A673 (cell line): ENCODE results near the gene DYRK1A. TPM values are rescaled to one million over a fixed set of nuclear protein-coding genes. Genes with fewer than 3 reads are reported as not detected.

Source experiments
- BruUV-seq: library from RNA; stranded (reverse); fragments of 400-500 nt; replicated peaks from 2 replicates; lab custom pipeline; 2021; lab: Mats Ljungman, UMichigan
- CTCF ChIA-PET: fragments of 300-600 bp; sonication (Branson Sonifier 250); formaldehyde crosslinking; loops from one replicate; lab custom pipeline; 2022; ENCODE audit warnings: antibody characterized with exemption; lab: Charles Lee
- POLR2A ChIA-PET: fragments of 300-600 bp; sonication (Branson Sonifier 250); formaldehyde crosslinking; loops from one replicate; lab custom pipeline; 2022; ENCODE audit warnings: antibody characterized with exemption; ENCODE audit not compliant: low non-redundant PET; lab: Charles Lee
- DNase-seq: peaks from one replicate; pipeline ENCODE4 v3.0.0-alpha.2; 2015; ENCODE audit warnings: low spot score
- H3K27ac ChIP-seq: fragments of 200-600 bp; sonication (generic); 2 replicates; pipeline ENCODE4 v1.5.1; 2016; ENCODE audit warnings: mixed run types, low read depth, mild to moderate bottlenecking, mixed read lengths, antibody characterized with exemption, low read length; ENCODE audit not compliant: poor library complexity, severe bottlenecking
- H3K27me3 ChIP-seq: fragments of 200-600 bp; sonication (generic); replicated peaks from 2 replicates; pipeline ENCODE4 v1.6.1; 2017; ENCODE audit warnings: mixed run types, low read depth, mild to moderate bottlenecking, mixed read lengths, antibody characterized with exemption, low read length; ENCODE audit not compliant: insufficient read depth, poor library complexity
- H3K36me3 ChIP-seq: fragments of 200-600 bp; sonication (generic); 2 replicates; pipeline ENCODE4 v1.6.1; 2016; ENCODE audit warnings: mixed run types, mild to moderate bottlenecking, mixed read lengths, antibody characterized with exemption, low read length; ENCODE audit not compliant: insufficient read depth, poor library complexity, severe bottlenecking
- H3K4me1 ChIP-seq: fragments of 200-600 bp; sonication (generic); 2 replicates; pipeline ENCODE4 v1.6.1; 2017; ENCODE audit warnings: mixed run types, mild to moderate bottlenecking, mixed read lengths, antibody characterized with exemption, low read length; ENCODE audit not compliant: insufficient read depth, poor library complexity, severe bottlenecking
- H3K4me3 ChIP-seq: fragments of 200-600 bp; sonication (generic); 2 replicates; pipeline ENCODE4 v1.5.1; 2016; ENCODE audit warnings: low read depth, mixed run types, mild to moderate bottlenecking, mixed read lengths, low read length; ENCODE audit not compliant: poor library complexity, severe bottlenecking
- H3K9me3 ChIP-seq: fragments of 200-600 bp; sonication (generic); 2 replicates; pipeline ENCODE4 v1.6.1; 2016; ENCODE audit warnings: mixed run types, low read depth, mild to moderate bottlenecking, mixed read lengths, antibody characterized with exemption, low read length; ENCODE audit not compliant: poor library complexity, severe bottlenecking
- EZH2 ChIP-seq: fragments of 200-600 bp; sonication (generic); IDR thresholded peaks from 2 replicates; pipeline ENCODE4 v1.6.1; 2017; ENCODE audit warnings: borderline replicate concordance, low read depth, mild to moderate bottlenecking, mixed read lengths, antibody characterized with exemption, low read length; ENCODE audit not compliant: poor library complexity, severe bottlenecking
- intact Hi-C: fragments of 100-400 bp; cut with micrococcal nuclease; formaldehyde crosslinking; loops from one replicate; pipeline ENCODE4 v1.10.0; 2022; ENCODE audit not compliant: unreplicated experiment
- total RNA-seq: library from RNA; stranded (reverse); gene quantifications from 2 replicates; pipeline ENCODE4 v1.2.3, GENCODE V29; 2021
- TF ChIP-seq, protein P1 (sequence below): fragments of 300-800, 200-600 bp; sonication (generic); conservative IDR thresholded peaks from 2 replicates; pipeline ENCODE4 v1.5.1; 2017; ENCODE audit warnings: low read depth, mild to moderate bottlenecking, antibody characterized with exemption, low read length, moderate library complexity, mixed read lengths

DYRK1A gene
- total RNA-seq, 1 experiment from 2014 or later, result 70.5 TPM

DNA sequence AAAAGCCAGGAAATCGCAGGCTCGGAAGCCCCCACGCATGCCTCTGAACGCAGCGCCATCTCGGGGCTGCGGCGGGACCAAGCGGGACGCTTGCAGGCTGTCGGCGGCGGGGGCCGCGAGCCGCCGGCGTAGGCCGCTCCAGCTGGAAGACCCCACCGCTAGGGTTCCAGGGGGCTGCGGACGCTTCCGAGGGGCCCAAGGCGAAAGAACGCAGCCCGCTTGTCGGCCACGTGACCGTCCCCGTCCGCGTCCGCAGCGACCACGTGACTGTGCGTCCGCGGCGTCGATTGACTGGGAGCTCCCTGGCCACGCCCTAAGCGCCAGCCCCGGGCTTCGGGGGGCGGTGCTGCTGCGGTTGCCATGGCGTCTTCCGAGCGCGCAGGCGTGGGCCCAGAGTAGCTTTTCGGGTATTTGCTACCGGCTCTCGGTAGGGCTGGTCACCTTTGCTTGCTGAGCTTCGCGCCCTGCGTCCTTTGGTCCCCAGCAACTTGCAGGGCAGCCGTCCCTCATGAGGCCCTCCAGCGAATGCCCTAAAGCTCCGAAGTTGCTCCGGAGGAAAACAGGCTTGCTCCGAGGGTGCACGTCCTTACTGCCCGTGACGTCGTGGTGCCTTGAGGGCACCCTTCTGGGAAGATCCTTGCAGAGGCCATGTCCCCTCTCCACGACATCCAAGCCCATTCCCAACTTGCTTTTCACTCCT, 197.2 kb downstream of the DYRK1A start:
- Histone ChIP-seq H3K4me3 (peak overlapping the region; percentile 56), H3K9me3 (no peaks in the 10 kb centered on the region), H3K36me3 (no peaks in the 10 kb centered on the region), H3K27ac (peak overlapping the region; percentile 86), H3K27me3 (no peaks in the 10 kb centered on the region), H3K4me1 (peaks cover 12% of the 10 kb centered on the region)
- ChIA-PET CTCF (interaction anchor here (0.6 to 1.2 kb wide), 2 partner anchors 148 to 646 kb away, joined by 3 to 4 read pairs; no protein-coding TSS in a partner anchor), POLR2A (interaction anchor here (0.6 to 0.8 kb wide), 4 partner anchors 15 to 1476 kb away, joined by 3 to 5 read pairs (median 3); no protein-coding TSS in a partner anchor)
- intact Hi-C loops, result loop anchor here (10.0 kb wide), 1 partner anchor 199 kb away; the partner anchor contains the start of gene DYRK1A
- DNase-seq, result peak; percentile 97
- BruUV-seq, result no TSS peak
- TF ChIP-seq, protein P1, sequence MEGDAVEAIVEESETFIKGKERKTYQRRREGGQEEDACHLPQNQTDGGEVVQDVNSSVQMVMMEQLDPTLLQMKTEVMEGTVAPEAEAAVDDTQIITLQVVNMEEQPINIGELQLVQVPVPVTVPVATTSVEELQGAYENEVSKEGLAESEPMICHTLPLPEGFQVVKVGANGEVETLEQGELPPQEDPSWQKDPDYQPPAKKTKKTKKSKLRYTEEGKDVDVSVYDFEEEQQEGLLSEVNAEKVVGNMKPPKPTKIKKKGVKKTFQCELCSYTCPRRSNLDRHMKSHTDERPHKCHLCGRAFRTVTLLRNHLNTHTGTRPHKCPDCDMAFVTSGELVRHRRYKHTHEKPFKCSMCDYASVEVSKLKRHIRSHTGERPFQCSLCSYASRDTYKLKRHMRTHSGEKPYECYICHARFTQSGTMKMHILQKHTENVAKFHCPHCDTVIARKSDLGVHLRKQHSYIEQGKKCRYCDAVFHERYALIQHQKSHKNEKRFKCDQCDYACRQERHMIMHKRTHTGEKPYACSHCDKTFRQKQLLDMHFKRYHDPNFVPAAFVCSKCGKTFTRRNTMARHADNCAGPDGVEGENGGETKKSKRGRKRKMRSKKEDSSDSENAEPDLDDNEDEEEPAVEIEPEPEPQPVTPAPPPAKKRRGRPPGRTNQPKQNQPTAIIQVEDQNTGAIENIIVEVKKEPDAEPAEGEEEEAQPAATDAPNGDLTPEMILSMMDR, result peak; percentile 57
- TF ChIP-seq EZH2, result no peak

DNA sequence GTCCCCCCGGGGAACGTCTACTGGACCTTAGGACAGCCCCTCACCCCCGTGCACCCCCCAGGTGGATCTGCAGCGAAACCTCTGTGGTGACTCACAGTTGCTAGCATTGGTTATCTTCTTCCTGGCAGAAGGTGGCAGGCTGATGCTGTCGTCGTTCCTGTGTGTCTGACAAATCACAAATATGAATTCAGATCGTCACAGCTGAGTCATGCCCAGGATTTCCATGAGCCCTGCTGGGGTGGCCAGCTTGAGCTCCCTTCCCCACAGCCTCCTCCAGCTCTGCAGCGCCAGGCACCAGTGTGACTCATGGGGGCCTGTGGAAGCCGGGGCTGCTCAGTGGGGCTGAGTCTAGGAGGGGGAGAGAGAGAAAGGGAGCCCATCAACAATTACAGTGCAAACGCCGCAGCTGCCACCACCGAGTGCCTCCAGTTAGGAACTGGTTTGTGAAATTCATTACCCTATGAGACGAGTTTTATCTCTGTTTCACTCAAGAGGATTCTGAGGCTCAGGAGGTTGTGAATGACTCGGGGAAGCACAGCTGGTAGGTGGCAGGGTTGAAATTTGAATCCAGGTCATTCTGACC, 197.9 kb downstream of the DYRK1A start:
- Histone ChIP-seq H3K9me3 (no peaks in the 10 kb centered on the region), H3K4me1 (peaks cover 12% of the 10 kb centered on the region), H3K4me3 (peak overlapping the region; percentile 56), H3K27me3 (no peaks in the 10 kb centered on the region), H3K27ac (peak overlapping the region; percentile 86), H3K36me3 (no peaks in the 10 kb centered on the region)
- ChIA-PET POLR2A (interaction anchor here (0.6 kb wide), 3 partner anchors 15 to 204 kb away, joined by 3 to 5 read pairs (median 3); no protein-coding TSS in a partner anchor), CTCF (interaction anchor here (0.6 to 1.2 kb wide), 2 partner anchors 148 to 647 kb away, joined by 3 to 4 read pairs; no protein-coding TSS in a partner anchor)
- BruUV-seq, result TSS peak; percentile 87
- intact Hi-C loops, result loop anchor here (10.0 kb wide), 1 partner anchor 200 kb away; the partner anchor contains the start of gene DYRK1A
- DNase-seq, result peak; percentile 95
- no peak for TF ChIP-seq EZH2
- TF ChIP-seq, protein P1, result no peak

DNA sequence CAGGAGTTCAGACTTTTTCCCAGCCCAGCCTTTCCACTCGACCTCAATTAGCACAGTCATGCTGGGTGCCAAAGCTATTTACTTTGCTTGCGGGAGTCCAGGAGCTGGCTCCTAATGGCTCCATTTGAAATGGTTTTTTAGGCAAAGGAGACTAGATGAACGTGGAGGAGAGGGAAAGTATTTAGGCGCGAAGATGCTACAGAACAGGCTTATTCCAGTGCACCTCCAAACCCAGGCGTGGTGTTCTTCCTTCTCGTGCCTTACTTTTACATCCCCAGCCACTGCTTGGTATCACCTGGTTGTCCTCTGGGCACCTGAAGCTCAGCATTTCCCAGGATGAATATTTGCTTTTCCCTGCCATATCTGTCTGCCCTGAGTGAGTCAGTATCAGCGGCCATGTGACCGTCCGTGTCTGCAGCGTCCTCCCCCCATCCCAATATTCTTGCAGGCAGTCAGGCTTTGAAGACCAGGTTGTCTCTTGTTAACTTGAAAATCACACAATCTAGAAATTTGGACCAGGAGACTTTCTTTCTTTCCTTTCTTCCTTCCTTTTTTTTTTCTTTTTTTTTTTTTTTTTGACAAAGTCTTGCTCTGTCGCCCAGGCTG, 198.5 kb downstream of the DYRK1A start:
- Histone ChIP-seq H3K36me3 (no peaks in the 10 kb centered on the region), H3K4me3 (peak overlapping the region; percentile 56), H3K27ac (peak overlapping the region; percentile 86), H3K9me3 (no peaks in the 10 kb centered on the region), H3K27me3 (no peaks in the 10 kb centered on the region), H3K4me1 (peaks cover 12% of the 10 kb centered on the region)
- ChIA-PET POLR2A (no interaction called here), CTCF (interaction anchor here (1.2 kb wide), 1 partner anchor 147 kb away, joined by 4 read pairs; no protein-coding TSS in a partner anchor)
- TF ChIP-seq, protein P1, result no peak
- TF ChIP-seq EZH2, result no peak
- intact Hi-C loops, result loop anchor here (10.0 kb wide), 1 partner anchor 200 kb away; the partner anchor contains the start of gene DYRK1A
- DNase-seq, result no peak
- BruUV-seq, result no TSS peak
